ENCODE measurements around the gene PLEKHA6. TPM values are rescaled to one million over a fixed set of nuclear protein-coding genes. Genes with fewer than 3 reads are reported as not detected.

PLEKHA6 gene
- total RNA-seq, 4 donors from 2014 or later, result 8.7 to 17.8 (median 11.4) TPM

GRCh38 chr1:204192046-204192445 lies 167.7 kb downstream of the PLEKHA6 start:
- no peak overlapping the region for H3K4me3 ChIP-seq
- H3K4me1 ChIP-seq, result peaks cover 0 to 9% (median 0%) of the 10 kb centered on the region in 3 donors
- H3K36me3 ChIP-seq, result no peaks in the 10 kb centered on the region
- H3K9me3 ChIP-seq, result no peaks in the 10 kb centered on the region
- no peak overlapping the region for H3K27ac ChIP-seq
- peaks cover 98% of the 10 kb centered on the region for H3K27me3 ChIP-seq
- TF ChIP-seq EP300 (IDR thresholded peaks at IDR 0.05) (no peak), POLR2A (IDR thresholded peaks at IDR 0.05) (no peak), POLR2AphosphoS5 (IDR thresholded peaks at IDR 0.05) (no peak), CTCF (IDR thresholded peaks at IDR 0.05) (no peak)
- 89 to 92% methylated on average over 1 to 2 of the region's 2 CpGs for WGBS, 2 donors (ENCODE audit: low coverage in 1 of 2)
- no peak for ATAC-seq

- Histone ChIP-seq H3K9me3 (no peaks in the 10 kb centered on the region), H3K4me3 (no peak overlapping the region), H3K36me3 (no peaks in the 10 kb centered on the region), H3K27ac (no peak overlapping the region), H3K27me3 (peaks cover 98% of the 10 kb centered on the region), H3K4me1 (peaks cover 0 to 9% (median 0%) of the 10 kb centered on the region in 3 donors)
- 90% methylated on average over 3 of the region's 7 CpGs; no CpG with 5 or more reads in 1 of the 2 donors for WGBS, 2 donors (ENCODE audit: low coverage in 1 of 2)
- TF ChIP-seq POLR2A (IDR thresholded peaks at IDR 0.05), result no peak
- no peak for TF ChIP-seq EP300 (IDR thresholded peaks at IDR 0.05)
- no peak for ATAC-seq
Measured at GRCh38 chr1:204191456-204191855, 168.3 kb downstream of the PLEKHA6 start.

DNA sequence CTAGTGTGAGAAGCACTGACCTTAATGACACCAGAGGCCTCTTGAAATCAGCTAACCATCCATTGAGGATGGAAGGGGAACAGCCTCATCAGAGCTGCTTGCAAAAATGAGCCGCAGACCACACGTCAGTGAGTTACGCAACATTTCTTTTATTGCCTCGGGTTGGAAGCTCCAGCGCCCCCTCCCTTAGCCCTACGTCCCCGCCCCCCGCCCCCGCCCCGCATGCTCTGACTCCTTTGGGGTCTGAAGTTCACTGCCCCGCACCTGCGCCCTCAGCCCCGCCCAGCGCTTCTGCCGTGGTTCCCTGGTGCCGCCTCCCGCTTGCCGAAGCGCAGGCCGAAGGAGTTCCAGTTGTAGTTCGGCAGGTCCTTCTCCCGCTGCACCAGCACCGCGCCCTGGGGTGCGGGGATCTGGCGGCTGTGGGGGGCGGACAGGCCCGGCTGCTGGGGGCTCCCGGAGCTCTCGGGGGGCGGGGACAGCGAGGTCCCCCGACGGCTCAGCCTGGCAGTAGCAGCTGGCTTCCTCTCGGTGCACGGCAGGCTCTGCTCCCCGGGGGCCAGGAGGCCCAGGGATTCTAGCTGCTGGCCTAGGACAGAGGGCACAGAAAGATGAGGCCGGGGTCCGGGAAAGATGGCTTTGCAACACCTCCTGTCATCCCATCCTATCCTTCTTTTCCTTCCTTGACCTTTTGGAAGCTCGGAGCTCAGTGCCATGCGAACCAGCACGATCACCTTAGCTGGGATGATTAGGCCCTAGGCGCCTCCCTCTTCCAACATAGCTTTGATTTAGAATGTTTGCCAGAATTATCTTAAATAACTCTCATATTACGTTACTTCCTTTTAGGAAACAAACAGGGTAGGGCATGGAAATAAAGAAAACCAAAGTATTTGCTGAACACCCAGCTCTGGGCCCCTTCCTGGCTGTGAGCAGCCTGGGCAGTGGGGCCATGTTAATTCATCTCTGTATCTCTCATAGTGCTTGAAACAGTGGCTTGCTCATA lies 169.2 kb downstream of the PLEKHA6 start:
- Histone ChIP-seq H3K4me1 (peaks cover 0 to 9% (median 0%) of the 10 kb centered on the region in 3 donors), H3K27ac (no peak overlapping the region), H3K27me3 (peaks cover 98% of the 10 kb centered on the region), H3K36me3 (no peaks in the 10 kb centered on the region), H3K4me3 (peak overlapping the region in 1 of 2 donors; percentile 31), H3K9me3 (no peaks in the 10 kb centered on the region)
- WGBS, 2 donors (ENCODE audit: low coverage in 1 of 2), result 35 to 49% methylated on average over 7 to 12 of the region's 44 CpGs
- TF ChIP-seq CTCF (IDR thresholded peaks at IDR 0.05) (no peak), EP300 (IDR thresholded peaks at IDR 0.05) (no peak), POLR2A (IDR thresholded peaks at IDR 0.05) (no peak), POLR2AphosphoS5 (IDR thresholded peaks at IDR 0.05) (no peak)
- ATAC-seq, result peak; percentile 60

DNA sequence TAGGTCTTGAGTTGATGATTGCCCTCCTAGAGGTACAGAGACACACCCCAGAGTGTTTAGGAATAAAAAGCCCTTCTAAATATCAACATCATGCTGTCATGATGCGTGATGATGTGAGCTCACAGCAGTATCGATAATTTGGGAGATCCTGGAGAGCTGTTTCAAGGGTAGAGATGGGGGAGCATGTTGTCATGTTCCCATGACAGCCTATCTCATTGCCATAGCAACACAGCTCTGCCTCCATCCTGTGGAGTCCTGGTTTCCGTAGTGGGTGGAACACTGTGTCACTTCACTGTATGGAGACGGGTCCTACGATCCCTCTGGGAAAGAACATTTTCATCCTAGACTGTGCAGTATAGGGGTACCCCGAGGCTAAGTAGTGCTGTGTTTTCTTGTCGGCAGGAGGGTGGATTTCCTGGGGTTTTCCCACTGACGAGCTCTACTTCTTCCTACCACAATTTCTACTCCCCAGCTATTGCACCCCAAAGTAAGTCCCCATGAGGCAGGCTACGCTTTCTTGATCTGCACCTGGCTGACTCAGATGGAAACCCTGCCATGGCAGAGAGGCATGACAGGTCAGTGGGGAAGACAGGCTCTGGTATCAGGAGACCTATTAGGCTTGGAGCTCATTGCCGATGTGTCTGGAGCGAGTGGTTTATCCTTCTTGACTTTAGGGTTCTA lies 170.6 kb downstream of the PLEKHA6 start:
- no peak for ATAC-seq
- H3K4me1 ChIP-seq, result peaks cover 0 to 9% (median 0%) of the 10 kb centered on the region in 3 donors
- H3K4me3 ChIP-seq, result no peak overlapping the region
- H3K27me3 ChIP-seq, result peaks cover 90% of the 10 kb centered on the region
- H3K27ac ChIP-seq, result no peak overlapping the region
- H3K9me3 ChIP-seq, result no peaks in the 10 kb centered on the region
- 82 to 87% methylated on average over 3 to 7 of the region's 11 CpGs for WGBS, 2 donors (ENCODE audit: low coverage in 1 of 2)
- TF ChIP-seq CTCF (IDR thresholded peaks at IDR 0.05) (no peak), EP300 (IDR thresholded peaks at IDR 0.05) (no peak), POLR2A (IDR thresholded peaks at IDR 0.05) (no peak), POLR2AphosphoS5 (IDR thresholded peaks at IDR 0.05) (no peak)
- no peaks in the 10 kb centered on the region for H3K36me3 ChIP-seq

GRCh38 chr1:204186597-204186996 lies 173.1 kb downstream of the PLEKHA6 start:
- TF ChIP-seq EP300 (IDR thresholded peaks at IDR 0.05) (no peak), POLR2A (IDR thresholded peaks at IDR 0.05) (no peak), CTCF (IDR thresholded peaks at IDR 0.05) (no peak), POLR2AphosphoS5 (IDR thresholded peaks at IDR 0.05) (no peak)
- Histone ChIP-seq H3K4me1 (peaks cover 0 to 9% (median 0%) of the 10 kb centered on the region in 3 donors), H3K9me3 (no peaks in the 10 kb centered on the region), H3K27ac (no peak overlapping the region), H3K4me3 (no peak overlapping the region), H3K36me3 (no peaks in the 10 kb centered on the region), H3K27me3 (peaks cover 72% of the 10 kb centered on the region)
- no peak for ATAC-seq
- 53 to 58% methylated on average over 5 to 10 of the region's 10 CpGs for WGBS, 2 donors (ENCODE audit: low coverage in 1 of 2)
